ENCODE results near the gene HDAC11. TPM values are rescaled to one million over a fixed set of nuclear protein-coding genes. Genes with fewer than 3 reads are reported as not detected.
"Not testable (repeated sequence)": the region's sequence is repeated elsewhere in the genome, so short reads cannot be mapped to it uniquely, and the experiment has no call there.

HDAC11 gene
- total RNA-seq, 1 donor = 12.1 TPM

DNA sequence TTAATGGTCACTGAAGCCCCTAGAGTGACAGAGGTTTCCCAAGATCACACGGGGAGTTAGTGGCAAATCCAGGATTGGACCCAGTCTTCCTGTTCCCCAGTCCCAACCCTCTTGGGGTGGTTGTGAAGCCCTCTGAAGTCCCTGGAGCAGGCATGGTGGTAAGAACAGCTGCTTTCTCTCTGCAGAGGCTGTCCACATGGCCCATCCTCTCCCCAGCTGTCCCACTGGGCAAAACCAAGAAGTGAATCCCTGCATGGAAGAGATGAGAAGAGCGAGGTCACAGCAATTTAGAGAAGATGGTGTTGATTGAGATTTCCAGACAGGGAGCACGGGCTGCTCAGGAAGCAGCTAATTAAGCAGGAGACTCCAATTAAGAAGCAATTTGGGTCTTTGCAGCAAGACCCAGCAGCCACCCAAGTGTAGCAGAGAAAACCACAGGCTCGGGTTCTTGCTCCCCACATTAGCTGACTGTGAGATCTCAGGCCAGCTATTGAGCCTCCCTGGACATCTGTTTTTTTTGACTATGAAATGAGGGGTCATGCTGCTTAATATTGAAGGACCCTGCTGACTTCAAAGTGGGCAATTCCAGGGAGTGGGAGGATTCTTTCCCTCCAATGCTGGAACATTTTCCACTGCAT is 14.8 kb upstream of the HDAC11 start:
- DNase-seq (ENCODE audit: low read depth in 2 of 3, low spot score in 2 of 3) = no peak

DNA sequence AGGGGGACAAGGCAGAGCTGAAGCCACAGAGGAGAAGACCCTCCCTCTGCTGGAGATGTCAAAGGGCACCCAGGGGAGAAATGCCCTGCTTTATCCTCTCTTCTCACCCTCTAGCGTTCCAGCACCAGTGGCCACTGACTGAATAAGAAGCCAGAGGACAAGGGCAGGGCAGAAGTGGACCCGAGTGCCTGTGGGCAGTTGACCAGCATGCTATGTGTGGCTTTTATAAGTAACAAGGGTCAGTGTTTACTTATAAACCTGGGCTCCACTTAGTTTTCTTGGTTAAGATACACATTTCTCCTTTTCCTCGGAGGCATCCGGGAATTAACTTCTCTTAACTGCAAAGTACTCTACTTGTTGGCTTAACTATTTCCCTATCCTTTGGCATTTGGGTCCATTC is 13.3 kb upstream of the HDAC11 start:
- DNase-seq (ENCODE audit: low read depth in 2 of 3, low spot score in 2 of 3) = no peak

DNA sequence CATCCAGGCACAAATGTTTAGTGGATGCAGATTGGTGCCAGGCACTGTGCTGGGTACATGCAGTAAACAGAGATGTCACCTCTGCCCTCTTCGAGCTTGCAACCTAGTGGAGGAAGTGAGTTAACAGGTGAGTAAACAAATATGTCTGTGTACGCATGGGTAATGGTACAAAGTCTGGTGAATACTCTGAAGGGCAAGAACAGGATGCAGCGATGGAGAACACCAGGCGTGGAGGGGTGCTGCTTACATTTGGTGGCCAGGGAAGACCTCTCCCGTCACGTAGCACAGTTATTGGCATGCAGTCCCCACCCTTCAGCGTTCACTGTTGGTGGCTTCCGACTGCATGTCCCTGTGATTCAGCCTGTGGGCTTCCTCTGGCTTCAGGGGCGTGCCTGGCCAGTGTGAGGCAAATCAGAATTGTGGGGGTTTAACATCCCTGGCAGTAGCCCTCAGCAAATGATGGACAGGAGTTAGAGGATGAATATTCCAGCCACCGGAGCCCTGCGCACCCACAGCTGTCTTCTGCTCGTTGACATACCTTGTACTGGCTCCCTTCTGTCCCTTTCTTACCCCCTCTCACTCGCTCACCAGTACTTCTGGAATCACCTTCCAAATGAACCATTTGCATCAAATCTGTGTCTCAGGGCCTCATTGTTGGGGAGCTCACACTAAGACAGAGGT is 9.1 kb upstream of the HDAC11 start:
- DNase-seq (ENCODE audit: low read depth in 2 of 3, low spot score in 2 of 3) = no peak

DNA sequence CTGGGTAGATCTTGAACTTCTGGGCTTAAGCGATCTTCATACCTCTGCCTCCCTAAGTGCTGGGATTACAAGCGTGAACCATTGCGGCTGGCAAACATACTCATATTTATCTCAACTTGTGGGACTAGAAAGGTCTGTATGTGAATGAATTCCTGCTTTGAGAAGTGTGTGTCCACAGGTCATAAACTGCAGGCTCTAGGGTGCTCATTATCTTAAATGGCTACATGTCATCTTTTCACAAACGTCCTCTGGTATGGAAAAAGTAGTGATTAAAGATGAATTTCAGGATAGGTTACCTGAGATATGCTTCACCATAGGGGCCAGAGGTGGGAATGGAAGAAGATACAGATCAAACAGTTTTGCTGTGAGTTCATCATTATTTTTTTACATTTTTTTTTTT is 7.8 kb upstream of the HDAC11 start:
- DNase-seq (ENCODE audit: low read depth in 2 of 3, low spot score in 2 of 3) = no peak

DNA sequence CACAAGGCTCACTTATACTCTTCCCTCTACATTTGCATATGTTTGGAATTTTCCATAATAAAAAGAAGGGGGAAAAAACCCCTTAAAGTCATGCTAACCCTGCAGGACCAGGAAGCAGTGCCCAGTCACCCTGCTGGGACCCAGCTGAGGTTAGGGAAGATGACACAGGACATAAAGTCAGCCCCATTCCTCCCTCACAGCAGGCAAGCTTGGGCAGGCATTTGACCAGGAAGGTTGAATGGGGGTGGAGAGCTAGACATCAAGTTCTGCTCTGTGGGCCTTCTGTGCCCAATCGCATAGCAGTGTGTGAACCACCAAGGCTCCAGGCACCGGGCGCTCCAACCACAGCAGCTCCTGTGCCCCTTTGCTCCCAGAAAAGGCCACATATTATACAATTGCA is 7.1 kb upstream of the HDAC11 start:
- DNase-seq (ENCODE audit: low read depth in 2 of 3, low spot score in 2 of 3) = no peak

DNA sequence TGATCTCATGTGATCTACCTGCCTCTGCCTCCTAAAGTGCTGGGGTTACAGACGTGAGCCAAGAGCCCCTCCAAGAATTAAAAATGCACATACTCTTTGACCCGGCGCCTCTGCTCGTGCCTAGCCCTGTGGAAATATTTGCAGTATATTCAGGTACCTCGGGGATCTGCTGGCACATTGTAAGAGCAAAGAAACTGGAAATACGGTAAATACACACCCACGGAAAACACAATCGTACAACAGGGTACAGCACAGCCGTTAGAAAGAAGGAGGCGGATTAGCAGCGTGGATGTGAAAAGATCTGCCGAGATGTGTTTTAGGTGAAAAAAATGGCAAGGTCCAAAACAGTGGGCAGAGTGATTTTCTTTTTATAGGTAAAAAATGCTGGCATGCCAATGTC is 6.1 kb upstream of the HDAC11 start:
- DNase-seq (ENCODE audit: low read depth in 2 of 3, low spot score in 2 of 3) = no peak

DNA sequence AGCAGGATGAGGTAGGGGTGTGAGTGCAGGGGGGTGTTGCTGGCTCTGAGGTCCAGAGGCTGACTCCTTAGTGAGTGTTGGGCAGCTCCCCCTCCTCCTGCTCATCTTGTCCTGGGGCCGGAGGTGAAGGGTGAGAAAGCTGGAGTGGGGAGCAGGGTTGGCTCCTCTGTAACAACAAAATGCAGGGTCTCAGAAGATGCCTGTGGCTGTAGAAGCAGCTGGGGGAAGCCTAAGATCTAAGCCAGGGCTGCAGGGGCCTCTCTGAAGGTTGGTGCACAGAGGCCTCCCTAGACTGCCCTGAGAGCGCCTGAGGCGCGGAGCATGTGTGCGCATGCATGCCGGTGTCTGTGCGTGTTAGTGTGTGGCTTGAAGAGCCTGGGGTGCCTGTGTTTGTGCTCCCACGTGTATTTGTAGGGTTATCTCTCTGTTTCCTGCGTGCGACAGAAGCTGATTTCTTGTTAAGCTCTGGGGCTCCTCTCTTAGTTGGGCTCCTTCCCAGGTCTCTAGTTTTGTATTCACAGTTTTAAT is 5.3 kb upstream of the HDAC11 start:
- no peak for DNase-seq (ENCODE audit: low read depth in 2 of 3, low spot score in 2 of 3)

DNA sequence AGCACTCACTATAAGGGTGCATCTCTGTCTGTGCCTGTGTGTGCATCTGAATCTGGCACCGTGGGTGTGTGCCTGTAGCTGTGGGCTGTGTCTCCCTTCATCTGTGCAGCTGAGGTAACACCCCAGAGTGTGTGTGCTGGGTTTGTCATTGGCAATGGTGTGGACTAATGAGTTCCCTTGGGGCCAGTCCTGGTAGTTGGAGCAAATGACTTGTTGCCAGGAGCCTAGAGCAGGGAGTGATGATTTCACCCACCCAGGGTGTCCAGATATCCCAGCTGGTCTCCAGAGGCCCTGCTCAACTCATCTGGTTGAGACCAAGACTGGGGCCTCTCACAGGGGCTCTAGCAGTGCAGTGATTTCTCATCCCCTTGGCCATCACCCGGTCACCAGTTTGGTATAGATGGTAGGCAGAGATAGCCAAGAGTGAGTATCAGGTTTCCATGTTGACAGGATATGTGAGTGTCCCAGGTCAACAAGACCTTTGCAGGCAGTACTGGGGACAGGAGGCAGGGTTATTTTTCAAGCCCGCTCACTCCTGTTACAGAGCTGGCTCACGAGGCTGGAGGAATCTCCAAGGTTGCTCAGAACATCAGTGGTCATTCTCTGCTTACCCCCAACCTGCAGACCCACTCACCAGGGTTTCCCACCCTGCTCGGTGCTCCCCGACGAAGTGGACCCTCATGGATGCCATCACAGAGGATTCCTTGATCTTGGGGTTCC is 4.1 kb upstream of the HDAC11 start:
- DNase-seq (ENCODE audit: low read depth in 2 of 3, low spot score in 2 of 3) = no peak

DNA sequence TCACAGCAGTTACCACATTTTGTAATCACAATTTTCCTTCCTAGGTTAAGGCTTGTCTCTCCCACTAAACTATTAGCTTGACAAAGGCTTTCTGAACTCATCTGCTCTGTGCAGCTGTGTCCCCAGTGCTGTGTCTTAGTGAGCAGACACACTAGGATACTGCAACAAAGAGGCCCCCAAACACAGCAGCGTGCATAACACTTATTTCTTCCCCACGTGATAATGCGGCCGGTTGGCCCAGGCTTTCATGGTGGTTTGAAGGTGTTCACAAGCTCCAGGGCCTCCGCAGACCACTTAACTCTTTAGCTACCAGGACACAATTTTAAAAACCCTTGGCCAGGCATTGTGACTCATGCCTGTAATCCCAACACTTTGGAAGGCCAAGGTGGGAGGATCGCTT is 2.2 kb upstream of the HDAC11 start:
- DNase-seq (ENCODE audit: low read depth in 2 of 3, low spot score in 2 of 3) = no peak

DNA sequence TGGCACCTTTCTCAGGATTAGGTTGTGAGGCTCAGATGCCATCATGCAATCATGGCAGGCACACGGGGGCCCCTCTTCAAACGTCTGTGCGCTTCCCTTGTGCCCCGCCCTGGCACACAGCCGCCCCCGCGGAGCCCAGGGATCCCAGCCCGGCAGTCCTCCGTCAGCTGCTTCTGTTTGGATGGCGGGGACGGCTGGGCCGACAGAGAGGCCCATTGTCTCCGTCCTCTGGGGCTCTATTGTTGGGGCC is 849 bp upstream of the HDAC11 start:
- peak in 1 of 3 donors; percentile 23 for DNase-seq (ENCODE audit: low read depth in 2 of 3, low spot score in 2 of 3)

DNA sequence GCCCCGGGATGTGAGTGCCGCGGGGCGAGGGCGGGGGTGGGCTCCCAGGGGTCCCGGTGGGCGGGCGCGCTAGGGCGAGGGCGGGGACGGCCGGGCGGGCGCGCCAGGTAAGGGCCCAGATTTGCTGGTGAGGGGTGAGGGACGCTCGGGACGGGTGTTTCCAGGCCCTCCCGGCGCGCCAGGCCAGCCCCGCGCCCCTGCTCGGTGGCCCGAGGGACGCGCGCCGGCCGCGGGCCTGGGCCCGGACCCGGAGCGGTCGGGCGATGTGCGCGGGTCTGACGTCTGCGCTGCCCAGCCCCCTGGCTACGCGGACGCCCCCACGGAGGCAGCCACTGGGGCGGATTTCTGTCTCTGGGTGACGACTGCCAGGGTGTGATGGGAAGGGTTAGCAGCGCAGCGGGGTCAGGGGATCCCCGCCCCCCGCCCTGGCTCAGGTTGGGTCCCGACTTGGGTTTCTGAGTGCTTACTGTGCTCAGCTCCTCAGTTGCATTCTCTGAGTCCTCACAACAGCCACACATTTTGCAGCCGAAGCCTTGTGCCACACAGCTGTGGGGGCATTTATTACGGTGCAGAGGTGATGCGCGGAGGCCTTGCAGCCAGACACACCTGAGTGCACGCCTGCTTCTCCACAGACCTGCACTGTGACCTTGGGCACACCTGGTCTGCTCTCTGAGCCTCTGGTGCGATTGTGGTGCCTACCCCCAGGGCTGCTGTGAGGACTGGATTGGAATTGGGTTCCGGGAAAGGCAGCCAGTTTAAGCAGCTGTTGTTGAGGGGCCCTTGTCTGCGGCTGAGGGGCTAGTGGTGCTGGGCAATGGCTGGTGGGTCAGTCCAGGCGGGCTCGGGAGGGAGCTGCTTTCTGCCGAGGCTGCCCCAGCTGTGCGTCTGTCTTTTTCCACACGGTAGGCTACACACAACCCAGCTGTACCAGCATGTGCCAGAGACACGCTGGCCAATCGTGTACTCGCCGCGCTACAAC is 523 bp downstream of the HDAC11 start:
- peak in 2 of 3 donors; percentile 42 to 54 for DNase-seq (ENCODE audit: low read depth in 2 of 3, low spot score in 2 of 3)

DNA sequence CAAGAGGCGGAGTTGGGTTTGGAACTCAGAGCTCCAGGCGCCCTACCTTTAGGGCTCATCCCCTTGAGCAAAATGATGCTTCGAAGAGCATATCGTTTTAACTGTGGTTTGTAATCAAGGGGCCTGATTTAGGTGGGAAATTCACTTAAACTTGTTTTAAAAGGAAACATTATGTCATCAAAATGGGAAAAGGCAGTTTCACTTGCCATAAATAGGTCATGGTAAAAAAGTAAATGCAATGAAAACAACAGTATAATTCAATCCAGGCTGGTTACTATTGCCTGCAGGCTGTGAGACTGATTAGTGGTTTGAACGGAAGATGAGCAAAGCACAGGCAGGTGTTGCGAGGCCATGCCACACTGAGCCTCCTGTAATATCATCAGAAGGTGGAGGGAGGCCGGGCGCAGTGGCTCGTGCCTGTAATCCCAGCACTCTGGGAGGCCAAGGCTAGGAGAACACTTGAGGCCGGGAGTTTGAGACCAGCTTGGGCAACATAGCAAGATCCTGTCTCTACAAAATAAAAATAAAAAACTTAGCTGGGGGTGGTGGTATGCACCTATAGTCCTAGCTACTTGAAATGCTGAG is 2.1 kb downstream of the HDAC11 start:
- no peak for DNase-seq (ENCODE audit: low read depth in 2 of 3, low spot score in 2 of 3)

DNA sequence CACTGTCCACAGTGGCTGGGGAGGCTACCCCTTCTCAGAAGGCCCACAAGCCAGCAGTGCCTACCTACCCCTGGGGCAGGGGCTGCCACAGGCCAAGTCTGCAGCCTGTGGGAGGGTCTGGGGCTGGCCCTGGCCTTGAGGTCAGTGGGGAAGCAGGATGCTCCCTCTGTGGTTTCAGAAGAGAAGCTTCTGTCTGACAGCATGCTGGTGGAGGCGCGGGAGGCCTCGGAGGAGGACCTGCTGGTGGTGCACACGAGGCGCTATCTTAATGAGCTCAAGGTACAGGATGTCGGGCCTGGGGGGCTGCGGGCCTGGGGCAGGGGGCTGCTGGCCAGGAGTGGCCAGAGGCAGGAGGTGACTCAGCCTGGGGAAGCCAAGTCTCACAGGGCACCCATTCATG is 3.2 kb downstream of the HDAC11 start:
- no peak for DNase-seq (ENCODE audit: low read depth in 2 of 3, low spot score in 2 of 3)

DNA sequence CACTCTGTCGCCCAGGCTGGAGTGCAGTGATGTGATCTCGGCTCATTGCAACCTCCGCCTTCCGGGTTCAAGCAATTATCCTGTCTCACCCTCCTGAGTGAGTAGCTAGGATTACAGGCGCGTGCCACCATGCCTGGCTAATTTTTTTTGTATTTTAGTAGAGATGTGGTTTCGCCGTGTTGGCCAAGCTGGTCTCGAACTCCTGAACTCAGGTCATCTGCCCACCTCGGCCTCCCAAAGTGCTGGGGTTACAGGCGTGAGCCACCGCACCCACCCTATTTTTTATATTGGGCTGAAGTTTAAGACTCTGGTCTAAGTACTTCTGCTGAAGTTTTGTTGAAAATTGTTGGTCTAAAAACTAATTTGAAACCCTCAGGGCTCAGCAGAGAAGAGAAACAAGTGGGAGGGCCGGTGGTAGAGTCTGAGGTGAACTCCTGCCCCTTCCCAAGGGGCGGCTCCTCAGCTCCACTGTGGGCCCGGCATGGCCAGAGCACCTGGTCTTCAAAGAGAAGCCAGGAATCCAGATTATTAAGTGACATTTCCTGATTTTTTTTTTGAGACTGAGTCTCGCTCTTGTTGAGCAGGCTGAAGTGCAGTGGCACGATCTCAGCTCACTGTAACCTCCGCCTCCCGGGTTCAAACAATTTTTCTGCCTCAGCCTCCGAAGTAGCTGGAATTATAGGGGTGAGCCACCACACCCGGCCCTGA is 4.0 kb downstream of the HDAC11 start:
- DNase-seq (ENCODE audit: low read depth in 2 of 3, low spot score in 2 of 3) = no peak

DNA sequence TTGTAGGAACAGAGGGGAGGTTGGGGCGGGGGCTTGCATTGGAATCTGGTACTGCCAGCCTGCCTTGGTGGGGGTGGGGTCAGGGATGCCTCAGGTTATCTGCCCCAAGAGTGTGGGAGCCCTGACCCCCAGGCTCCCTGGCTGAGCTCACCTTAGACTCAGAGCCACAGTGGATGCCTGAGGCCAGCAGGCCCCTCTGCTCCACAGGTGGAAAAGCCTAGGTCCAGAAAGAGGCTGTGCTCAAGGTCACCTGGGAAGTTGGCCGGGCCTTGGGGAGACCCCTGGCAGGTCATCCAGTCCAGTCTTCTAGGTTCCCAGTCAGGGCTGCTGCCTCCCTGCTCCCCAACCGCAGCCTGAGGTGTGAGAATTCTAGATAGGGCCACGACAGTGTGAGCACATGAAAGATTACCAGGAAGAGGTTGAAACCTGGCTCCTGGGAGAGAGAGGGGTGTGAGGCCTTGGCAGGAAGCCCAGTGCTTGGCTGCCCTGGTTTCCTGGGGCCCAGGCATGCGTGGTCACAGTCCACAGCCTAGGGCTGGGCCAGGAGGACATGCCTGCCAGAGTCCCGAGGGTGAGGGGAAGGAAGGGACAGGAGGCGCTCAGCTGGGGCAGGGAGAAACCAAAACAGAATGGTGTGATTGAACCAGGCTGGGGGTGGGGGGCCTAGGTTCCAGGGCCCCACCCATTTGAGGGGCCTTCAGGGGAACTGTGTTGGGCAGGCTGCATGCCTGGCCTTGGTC is 4.9 kb downstream of the HDAC11 start:
- DNase-seq (ENCODE audit: low read depth in 2 of 3, low spot score in 2 of 3) = peak in 2 of 3 donors; percentile 72 to 81

DNA sequence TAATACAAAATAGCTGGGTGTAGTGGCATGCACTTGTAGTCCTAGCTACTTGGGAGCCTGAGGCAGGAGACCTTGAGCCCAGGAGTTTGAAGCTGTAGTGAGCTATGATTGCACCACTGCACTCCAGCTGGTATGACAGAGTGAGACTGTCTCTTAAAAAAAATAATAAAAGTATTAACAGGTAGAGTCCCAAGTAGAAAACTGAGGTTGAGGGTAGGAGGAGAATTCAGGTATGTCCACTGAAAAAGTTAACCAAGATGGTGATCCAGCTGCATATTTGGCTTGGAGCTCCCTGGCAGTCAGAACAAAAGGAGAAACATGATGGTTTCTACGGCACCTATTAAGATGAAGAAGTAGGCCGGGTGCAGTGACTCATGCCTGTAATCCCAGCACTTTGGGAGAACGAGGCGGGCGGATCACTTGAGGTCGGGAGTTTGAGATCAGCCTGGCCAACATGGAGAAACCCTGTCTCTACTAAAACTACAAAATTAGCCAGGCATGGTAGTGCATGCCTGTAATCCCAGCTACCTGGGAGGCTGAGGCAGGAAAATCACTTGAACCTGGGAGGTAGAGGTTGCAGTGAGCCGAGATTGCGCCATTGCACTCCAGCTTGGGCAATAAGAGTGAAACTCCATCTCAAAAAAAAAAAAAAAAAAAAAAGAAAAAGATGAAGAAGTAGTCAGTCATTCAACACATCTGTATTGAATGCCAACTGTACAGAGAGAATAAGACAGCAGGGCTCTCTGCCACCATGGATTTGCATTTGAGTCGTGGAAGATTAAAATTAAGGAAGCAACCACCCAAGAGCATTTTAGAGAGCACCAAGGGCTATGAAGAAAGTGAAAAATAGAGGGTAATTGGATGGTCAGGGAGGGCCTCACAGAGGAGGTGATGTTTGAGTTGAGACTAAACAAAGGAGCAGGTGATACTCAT is 5.8 kb downstream of the HDAC11 start:
- not testable (repeated sequence) for DNase-seq (ENCODE audit: low read depth in 2 of 3, low spot score in 2 of 3)

DNA sequence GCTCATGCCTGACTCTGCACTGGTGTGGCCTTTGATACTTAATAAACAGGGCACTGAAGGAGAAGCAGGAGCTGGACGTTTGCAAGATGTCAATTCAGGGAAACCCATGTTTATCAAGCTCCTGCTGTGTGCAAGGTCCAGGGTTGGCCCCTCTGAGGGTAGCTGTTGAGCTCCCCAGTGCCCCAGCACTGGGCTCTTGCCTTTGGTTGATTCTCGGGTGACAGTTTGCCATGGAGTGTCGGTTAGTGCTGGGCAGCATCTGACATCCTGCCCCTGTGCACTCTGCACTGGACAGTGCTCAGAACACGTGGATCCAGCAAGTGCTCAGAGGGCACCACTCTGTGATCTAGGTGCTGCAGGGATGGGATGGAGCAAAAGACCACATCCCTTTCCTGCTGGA is 7.3 kb downstream of the HDAC11 start:
- no peak for DNase-seq (ENCODE audit: low read depth in 2 of 3, low spot score in 2 of 3)

All from hematopoietic multipotent progenitor cell (in vitro differentiated cells).